Measurements from ENCODE around the gene TIMM22. TPM values are rescaled to one million over a fixed set of nuclear protein-coding genes. Genes with fewer than 3 reads are reported as not detected.
"Not testable (repeated sequence)": the region's sequence is repeated elsewhere in the genome, so short reads cannot be mapped to it uniquely, and the experiment has no call there.

TIMM22 gene
- polyA plus RNA-seq (ENCODE audit: insufficient read length in 12 of 12): 10 to 100 TPM in 11 of 12 donors, not detected in 1; 11.3 to 17.8 (median 14.2) TPM
- long read RNA-seq, donor 1, transcript TIMM22-201 (4 exons, 3,194 nt): major isoform, 10 of 16 reads
- long read RNA-seq, donor 1, partial matches to known transcripts: 6 of 16 reads
- long read RNA-seq, donor 1, other reads (novel, unspliced or antisense): 0 of 16 reads
- long read RNA-seq, donor 2, transcript TIMM22-201 (4 exons, 3,194 nt): major isoform, 18 of 27 reads
- long read RNA-seq, donor 2, partial matches to known transcripts: 9 of 27 reads
- long read RNA-seq, donor 2, other reads (novel, unspliced or antisense): 0 of 27 reads
- long read RNA-seq, donor 3, transcript TIMM22-201 (4 exons, 3,194 nt): major isoform, 6 of 11 reads
- long read RNA-seq, donor 3, partial matches to known transcripts: 5 of 11 reads
- long read RNA-seq, donor 3, other reads (novel, unspliced or antisense): 0 of 11 reads
- long read RNA-seq, donor 4, transcript TIMM22-201 (4 exons, 3,194 nt): major isoform, 8 of 14 reads
- long read RNA-seq, donor 4, partial matches to known transcripts: 6 of 14 reads
- long read RNA-seq, donor 4, other reads (novel, unspliced or antisense): 0 of 14 reads
- long read RNA-seq, donor 5, transcript TIMM22-201 (4 exons, 3,194 nt): major isoform, 20 of 30 reads
- long read RNA-seq, donor 5, partial matches to known transcripts: 0 of 30 reads
- long read RNA-seq, donor 5, other reads (novel, unspliced or antisense): 10 of 30 reads
- long read RNA-seq, donor 6, transcript TIMM22-201 (4 exons, 3,194 nt): major isoform, 11 of 11 reads
- long read RNA-seq, donor 6, partial matches to known transcripts: 0 of 11 reads
- long read RNA-seq, donor 6, other reads (novel, unspliced or antisense): 0 of 11 reads
- long read RNA-seq, donor 7, transcript TIMM22-201 (4 exons, 3,194 nt): major isoform, 6 of 6 reads
- long read RNA-seq, donor 7, partial matches to known transcripts: 0 of 6 reads
- long read RNA-seq, donor 7, other reads (novel, unspliced or antisense): 0 of 6 reads
- long read RNA-seq, donor 8, transcript TIMM22-201 (4 exons, 3,194 nt): major isoform, 27 of 32 reads
- long read RNA-seq, donor 8, partial matches to known transcripts: 5 of 32 reads
- long read RNA-seq, donor 8, other reads (novel, unspliced or antisense): 0 of 32 reads
- long read RNA-seq, donor 9, transcript TIMM22-201 (4 exons, 3,194 nt): major isoform, 11 of 26 reads
- long read RNA-seq, donor 9, partial matches to known transcripts: 15 of 26 reads
- long read RNA-seq, donor 9, other reads (novel, unspliced or antisense): 0 of 26 reads
- long read RNA-seq, donor 10, transcript TIMM22-201 (4 exons, 3,194 nt): major isoform, 22 of 28 reads
- long read RNA-seq, donor 10, partial matches to known transcripts: 6 of 28 reads
- long read RNA-seq, donor 10, other reads (novel, unspliced or antisense): 0 of 28 reads
- long read RNA-seq, donor 11, transcript TIMM22-201 (4 exons, 3,194 nt): major isoform, 17 of 17 reads
- long read RNA-seq, donor 11, partial matches to known transcripts: 0 of 17 reads
- long read RNA-seq, donor 11, other reads (novel, unspliced or antisense): 0 of 17 reads

GRCh38 chr17:996554-997344 is at the start of gene TIMM22:
TIMM22 (plus strand) TSS chr17:997129; CDS start chr17:997143, 14 bp downstream.
- peak; percentile 97 for DNase-seq

DNA sequence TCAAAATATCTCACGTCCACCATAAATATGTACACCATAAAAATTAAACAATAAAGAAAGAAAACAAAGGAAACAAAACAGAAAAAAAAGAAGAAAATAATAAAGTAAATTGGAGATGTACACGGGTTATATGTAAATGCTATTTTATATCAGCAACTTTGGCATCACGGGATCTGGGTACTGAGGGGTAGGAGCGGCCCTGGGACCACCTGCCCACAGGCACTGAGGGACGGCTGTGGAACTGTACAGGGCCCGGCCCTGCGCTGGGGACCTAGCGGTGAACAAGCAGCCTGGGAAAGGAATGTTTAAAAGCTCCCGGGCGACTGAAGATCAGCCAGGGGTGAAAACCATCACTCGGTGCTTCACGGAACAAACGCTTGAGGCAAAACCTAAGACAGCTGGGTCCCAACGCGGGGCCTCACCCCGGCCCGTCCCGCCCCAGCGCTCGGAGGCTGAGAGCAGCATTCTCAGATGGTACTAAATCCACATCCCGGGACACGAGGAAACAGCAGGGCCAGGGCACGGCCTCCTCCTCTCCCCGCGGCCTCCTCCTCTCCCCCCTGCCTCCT is 48.6 kb upstream of the TIMM22 start:
- peak; percentile 61 for DNase-seq

- no peak for DNase-seq
Observed at GRCh38 chr17:949623-950303, 47.2 kb upstream of the TIMM22 start.

DNA sequence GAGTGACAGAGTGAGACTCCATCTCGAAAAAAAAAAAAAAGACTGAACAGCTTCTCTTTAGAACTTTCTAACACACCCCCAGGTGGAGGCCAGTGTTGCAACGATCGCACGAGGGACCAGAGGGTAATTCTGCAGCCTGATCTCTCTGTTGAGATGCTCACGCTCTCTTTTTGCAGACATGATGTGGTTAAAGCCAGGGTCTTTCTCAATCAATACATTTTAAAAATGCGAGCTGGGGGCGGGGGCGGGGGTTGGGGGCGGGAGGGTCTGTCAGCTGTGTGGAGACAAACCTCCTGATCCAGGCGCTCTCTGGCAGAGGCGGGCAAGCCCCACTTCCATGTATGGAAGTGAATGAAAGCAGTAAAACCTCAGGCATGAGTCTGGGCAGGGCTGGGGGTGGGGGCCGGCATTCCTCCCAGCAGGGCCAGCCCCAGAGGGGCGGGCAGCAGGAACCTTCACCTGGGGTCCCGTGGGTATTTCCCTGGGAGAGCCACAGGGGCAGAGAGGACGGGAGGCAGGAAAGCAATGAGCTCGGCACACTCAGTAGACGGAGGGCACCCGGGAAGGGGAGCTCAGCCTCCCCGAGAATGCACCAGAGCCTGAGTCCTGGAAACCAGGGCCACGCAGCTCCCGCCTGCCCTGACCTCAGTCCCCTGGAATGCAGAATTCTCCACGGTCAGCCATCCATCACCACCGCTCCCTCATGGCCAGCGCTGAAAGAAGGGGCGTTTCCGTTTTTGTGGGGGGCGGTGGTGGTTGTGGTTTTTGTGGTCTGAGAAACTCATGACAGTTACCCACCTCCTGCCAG is 45.4 kb upstream of the TIMM22 start:
- no peak for DNase-seq

DNA sequence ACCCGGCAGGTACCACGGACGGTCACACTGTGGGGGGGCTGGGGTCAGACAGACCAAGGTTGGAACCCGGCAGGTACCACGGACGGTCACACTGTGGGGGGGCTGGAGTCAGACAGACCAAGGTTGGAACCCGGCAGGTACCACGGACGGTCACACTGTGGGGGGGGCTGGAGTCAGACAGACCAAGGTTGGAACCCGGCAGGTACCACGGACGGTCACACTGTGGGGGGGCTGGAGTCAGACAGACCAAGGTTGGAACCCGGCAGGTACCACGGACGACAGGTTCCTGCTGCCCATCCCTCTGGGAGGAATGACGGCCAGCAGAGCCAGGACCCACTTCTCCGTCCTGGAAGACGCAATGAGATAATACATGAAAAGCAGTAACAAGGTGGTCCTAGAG is 44.3 kb upstream of the TIMM22 start:
- DNase-seq: not testable (repeated sequence)

DNA sequence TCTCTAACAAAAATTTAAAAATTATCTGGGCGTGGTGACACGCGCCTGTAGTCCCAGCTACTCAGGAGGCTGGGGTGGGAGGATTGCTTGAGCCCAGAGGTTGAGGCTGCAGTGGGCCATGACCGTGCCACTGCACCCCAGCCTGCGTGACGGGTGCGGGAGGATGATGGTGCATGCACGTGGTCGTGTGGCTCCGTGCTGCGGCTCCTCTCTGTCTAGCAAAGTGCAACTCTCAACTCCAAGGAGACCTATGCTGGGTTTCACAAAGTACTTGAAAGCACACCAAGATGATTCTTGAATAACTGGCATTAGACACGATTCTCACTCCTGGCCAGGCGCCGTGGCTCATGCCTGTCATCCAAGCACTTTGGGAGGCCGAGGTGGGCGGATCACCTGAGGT is 43.2 kb upstream of the TIMM22 start:
- no peak for DNase-seq

DNA sequence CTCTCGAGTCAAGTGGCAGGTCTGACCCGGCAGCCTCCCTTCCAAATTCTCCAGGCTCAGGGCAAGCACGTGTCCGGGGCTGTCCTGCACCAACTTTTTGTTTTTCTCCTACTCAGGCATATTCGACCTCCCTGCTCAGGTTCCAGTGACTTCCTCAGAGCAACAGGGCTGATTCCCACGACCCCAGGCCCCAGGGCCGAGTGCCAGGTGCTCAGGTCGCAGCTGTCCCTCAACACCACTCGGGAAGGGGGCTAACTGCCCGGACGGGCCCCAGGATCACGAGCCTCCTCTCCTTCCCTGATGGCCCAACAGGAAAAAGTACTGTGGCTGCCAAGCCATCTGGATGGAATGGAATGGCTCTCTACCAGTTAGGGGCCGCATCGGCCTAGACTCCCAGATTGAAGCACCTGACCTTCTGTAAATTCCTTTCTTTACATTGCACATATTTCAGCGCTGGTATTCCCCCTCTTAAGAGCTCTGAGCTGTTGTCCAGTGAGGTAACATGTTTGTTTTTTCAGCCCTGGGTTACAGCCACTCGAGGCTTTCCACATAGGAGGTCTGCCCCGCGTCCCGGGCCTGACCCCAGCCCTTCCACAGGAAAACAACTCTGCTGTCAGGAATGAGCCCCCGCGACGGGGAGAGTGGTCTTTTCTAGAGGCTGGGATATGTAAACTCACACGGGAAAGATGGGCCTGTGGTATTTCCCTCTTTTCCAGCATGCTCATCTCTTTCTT is 42.3 kb upstream of the TIMM22 start:
- DNase-seq: peak; percentile 55

- no peak for DNase-seq
Observed at GRCh38 chr17:956905-957304, 40.0 kb upstream of the TIMM22 start.

DNA sequence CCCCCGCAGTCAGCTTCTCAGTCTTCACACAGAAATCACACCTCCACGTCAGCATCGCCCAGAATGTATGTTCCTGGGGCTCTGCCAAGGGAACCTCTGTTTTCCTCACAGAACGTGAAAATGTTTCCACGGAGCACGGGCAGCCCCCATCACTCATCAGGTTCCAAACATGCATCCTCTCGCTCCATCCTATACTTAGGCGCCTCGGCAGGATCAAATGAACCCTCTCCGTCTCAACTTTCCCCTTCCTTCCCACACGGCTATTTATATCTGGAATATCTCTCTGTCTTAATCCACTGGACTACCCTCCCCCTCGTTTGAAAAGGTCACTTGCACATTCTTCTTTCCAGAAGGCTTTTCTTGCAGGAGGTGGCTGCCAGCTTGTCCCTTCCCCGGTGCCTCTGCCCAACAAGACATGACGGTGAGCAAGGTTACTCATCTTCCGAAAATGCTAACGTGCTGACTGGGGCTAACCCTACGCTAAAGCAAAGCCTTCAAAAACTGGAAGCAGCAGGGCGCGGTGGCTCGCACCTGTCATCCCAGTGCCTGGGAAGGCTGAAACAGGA is 39.0 kb upstream of the TIMM22 start:
- no peak for DNase-seq

DNA sequence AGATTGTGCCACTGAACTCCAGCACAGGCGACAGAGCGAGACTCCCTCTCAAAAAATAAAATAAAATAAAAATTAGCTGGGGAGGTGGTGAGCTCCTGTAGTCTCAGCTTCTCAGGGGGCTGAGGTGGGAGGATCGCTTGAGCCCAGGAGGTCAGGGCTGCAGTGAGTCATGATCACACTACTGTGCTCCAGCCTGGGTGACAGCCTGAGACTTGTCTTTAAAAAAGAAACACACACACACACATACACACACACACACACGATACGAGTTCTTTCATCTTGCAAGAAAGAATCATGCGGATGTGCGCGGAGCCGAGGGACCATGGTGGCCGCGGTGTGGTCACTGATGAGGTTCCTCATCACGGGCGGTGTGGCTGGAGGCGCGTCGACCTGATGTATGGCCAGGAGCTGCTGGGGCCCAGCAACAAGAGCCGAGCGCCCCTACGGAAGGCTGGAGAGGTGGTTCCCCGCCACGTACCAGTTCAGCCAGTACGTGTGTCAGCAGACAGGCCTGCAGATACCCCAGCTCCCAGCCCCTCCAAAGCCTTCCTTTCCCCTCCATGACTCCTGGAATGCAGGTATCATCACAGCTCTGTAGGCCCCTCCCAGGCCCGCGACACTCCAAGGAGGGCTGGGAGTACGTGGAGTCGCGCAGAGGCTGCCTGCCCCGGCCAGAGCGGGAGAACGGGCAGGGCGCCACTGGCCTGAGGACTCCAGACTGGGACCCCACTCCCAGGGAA is 38.0 kb upstream of the TIMM22 start:
- DNase-seq: no peak

GRCh38 chr17:962166-962565 is 34.8 kb upstream of the TIMM22 start:
- DNase-seq: no peak

- DNase-seq: no peak
Observed at GRCh38 chr17:962670-963069, 34.3 kb upstream of the TIMM22 start.

DNA sequence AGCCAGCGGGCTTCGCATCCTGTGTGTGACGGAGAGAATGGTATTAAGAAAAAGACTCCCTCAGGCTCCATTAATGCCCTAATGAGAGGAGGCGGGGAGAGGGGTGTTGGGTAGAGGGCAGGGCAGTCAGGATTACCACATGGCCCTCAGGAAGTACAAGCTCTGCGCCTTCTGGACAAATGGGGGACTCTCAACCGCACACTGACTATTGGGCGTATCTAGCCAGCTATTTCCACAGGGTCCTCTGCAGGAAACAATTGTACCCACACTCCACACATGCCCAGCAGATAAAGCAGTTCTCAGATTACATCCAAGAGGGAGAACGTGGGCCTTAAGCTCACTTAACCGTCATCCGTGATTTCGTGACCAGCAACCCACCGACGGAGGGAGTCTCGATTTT is 32.1 kb upstream of the TIMM22 start:
- DNase-seq: no peak

GRCh38 chr17:965311-965989 is 31.5 kb upstream of the TIMM22 start:
- DNase-seq: no peak

DNA sequence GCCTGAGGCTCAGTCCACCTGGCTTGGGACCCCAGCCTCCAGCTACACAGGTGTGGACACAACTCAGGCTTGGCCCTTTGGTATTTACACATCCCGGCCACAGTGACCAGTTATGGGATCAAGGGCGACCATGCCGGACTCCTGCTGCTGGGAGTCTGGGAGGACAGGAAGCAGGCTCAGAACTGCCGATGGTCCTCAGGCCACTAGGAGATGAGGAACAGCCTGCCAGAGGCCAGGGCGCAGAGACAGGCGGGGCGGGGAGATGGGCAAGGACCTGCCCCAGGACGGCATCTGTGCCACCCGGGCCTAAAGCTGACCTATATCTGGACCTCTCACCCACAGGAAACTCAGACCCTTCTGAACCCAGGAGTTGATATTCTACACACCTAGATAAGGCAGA is 29.8 kb upstream of the TIMM22 start:
- no peak for DNase-seq
